HG03097 (cell line): ENCODE data around the gene EXOC4.
"Not testable (repeated sequence)": the region's sequence is repeated elsewhere in the genome, so short reads cannot be mapped to it uniquely, and the experiment has no call there.

Experiments
- ATAC-seq: cut with Tn5 transposase; IDR thresholded peaks from one replicate; pipeline ENCODE4 v1.9.1; 2021; ENCODE audit not compliant: unreplicated experiment, low FRiP score

The EXOC4 gene

DNA sequence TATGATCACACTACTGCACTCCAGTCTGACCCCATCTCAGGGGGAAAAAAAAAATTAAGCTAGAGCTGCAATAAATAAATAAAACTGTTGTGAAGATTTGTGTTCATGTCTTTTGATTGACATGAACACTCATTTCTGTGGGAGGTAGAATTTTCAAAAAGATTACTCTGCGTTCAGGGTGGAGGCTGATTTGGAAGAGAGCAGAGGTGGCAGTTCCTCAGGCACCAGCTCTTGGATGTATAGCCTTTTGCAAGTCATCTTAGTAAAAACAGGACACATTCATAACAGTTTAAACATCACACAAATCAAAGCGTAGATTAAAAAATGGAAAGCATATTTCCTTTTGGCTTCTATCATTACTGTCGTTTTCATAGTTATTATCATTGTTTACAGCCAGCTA lies 630.7 kb downstream of the EXOC4 start:
- no peak for ATAC-seq

DNA sequence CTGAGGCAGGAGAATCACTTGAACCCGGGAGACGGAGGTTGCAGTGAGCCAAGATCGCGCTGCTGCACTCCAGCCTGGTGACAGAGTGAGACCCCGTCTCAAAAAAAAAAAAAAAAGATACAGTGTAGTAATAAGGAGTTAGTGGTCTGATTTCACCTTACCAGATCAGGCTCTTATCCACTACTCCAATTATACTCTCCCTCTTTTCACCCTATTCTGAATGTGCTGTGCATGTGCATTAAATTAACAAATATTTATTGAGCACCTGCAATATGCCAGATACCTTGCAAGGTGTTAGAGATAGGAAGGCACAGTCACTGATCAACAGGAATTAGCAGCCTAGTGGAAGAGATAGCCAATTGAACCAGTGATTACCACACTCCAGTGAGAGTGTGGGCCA lies 632.3 kb downstream of the EXOC4 start:
- no peak for ATAC-seq

DNA sequence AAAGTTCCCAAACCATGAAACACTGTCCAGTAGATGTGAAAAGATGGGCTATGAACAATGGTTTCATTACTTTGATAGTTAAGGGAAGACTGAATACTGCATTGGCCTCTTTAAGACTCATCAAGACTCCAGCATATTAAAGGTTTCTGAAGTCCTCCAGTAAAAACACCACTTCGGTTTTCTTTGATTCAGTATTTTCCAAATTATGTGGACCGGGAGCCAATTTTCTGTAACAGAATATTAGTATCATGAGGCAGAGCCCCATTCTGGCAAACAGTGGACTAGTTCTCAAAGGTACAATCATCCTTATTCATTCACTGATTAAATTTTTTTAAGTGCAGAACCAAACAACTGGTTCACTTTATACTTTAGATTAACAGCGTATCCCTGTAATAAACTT lies 633.2 kb downstream of the EXOC4 start:
- no peak for ATAC-seq

DNA sequence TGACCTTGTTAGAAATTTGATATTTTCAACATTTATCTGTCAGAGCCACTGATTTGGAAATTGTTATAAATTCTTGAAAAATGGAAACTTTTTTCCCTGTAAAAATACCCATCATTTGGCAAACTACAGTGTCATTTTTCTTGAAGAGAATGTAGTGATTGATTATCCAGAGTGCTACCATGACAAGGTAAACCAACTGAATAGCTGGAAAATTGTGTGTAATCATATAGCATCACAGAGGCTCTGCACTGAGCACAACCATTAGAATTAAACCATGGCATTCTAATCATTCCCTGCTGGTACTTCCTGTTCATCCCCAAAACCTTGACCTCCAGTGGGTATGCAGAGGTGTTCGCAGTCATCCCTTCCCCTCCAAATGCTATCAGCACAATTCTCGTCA lies 633.9 kb downstream of the EXOC4 start:
- ATAC-seq, result no peak

DNA sequence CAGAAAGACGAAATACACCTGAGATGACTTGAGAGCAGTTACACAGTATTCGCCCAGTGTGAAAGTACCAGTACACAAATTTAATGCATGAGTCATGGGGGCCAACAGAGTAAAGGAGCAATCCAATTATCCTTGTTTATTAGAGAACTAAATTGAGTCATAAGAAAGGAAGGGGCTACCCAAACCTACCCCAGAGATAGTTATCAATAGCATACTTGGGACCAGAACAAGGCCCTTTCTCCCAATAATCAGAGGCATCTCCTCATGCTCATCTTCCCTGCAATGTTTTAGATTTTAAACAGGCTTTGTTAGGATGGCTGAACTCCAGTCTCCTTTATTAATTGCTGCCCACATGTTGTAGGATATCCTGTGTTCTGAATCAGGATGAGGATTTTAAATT lies 634.6 kb downstream of the EXOC4 start:
- ATAC-seq, result no peak

DNA sequence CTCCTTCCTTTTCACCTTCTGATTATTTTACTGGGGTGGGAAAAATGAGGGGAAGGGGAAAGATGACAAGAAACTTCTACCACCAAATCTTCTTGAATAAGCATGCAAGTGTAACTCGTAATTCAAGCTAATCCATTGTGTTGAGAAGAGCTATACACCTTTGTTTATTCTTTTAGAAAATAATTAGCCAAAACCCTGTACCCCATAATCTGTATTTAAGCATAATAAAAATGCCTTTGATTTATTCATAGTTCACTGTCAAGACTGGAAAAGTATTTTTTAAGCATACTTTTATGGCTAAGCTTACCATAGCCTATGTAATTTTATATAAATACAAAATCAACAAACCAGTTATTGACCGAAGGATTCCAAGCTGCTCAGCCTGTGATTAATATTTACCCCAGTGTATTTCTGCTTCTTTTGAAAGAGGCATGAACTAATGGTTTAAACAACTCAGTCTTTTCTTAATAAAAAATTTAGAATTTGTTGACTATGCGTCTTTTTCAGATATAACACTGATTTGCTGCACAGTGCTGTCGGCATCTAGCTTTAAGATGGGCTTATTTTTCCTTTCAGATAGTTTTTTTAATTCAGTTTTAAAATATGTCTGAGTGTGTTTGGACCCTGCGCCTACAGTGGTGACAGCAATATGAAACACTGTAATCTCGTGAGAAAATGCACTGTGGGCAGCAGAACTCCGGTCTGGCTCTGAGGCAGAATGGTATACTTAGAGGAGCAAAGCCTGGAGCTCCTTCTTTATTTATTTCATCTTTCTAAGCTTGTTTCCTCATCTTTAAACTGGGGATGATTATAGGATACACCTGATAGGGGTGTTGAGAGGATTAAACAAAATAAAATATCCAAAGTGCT lies 635.4 kb downstream of the EXOC4 start:
- ATAC-seq, result no peak

DNA sequence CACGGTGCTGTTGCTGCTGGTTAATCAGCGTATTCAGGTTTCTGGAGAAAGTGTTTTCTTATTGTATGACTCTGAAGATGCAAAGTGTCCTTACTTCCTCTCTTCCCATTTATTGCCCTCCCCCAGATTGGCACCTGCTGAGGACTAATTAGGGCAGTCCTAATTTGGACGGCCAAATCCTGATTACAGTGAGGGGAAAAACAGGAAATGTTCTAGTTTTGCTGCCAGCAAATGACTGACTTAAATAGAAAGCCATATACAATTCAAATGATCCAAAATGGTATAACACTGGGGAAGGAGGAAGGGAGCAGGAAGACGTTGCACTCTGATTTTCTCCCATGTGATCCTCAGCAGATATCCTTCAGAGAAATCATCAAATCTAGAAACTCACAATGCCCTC lies 651.9 kb downstream of the EXOC4 start:
- no peak for ATAC-seq

DNA sequence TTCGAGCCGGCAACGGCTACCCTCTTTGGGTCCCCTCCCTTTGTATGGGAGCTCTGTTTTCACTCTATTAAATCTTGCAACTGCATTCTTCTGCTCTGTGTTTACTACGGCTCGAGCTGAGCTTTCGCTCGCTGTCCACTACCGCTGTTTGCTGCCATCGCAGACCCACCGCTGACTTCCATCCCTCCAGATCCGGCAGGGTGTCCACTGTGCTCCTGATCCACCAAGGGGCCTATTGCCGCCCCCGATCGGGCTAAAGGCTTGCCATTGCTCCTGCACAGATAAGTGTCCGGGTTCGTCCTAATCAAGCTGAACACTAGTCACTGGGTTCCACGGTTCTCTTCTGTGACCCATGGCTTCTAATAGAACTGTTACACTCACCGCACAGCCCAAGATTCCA lies 653.7 kb downstream of the EXOC4 start:
- ATAC-seq, result not testable (repeated sequence)

DNA sequence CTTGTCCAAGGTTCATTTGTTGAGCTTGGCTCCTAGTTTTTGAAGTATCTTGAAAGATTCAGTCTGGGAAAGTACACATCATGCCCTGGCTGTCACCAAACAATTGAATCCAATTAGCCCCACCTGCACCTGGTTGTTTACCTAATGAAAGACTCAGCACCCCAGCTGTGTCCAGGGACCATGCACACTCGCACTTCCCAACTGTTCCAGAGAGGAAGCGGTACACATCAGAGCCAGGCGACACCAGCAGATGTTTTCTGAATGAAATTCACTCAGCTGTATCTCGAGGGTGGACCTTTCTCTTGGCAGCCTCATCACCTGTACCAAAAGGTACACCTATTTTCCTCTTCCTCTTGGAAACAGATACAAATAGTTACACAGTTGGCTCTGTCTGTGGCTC lies 657.9 kb downstream of the EXOC4 start:
- no peak for ATAC-seq

DNA sequence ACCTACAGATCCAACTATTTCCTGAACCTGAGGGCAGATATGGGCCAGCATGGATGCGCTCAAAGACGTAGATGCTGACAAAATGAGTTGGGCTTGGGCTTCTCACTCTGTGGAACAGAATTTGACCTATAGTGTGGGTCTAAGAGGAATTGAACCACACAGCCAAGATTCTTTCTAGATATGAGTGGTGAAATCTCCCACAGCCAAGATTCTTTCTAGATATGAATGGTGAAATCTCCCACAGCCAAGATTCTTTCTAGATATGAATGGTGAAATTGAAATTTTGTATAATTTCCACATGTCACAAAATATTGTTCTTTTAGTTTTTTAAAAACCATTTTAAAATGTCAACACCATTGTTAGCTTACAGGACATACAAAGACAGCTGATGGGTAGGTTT lies 658.8 kb downstream of the EXOC4 start:
- no peak for ATAC-seq

DNA sequence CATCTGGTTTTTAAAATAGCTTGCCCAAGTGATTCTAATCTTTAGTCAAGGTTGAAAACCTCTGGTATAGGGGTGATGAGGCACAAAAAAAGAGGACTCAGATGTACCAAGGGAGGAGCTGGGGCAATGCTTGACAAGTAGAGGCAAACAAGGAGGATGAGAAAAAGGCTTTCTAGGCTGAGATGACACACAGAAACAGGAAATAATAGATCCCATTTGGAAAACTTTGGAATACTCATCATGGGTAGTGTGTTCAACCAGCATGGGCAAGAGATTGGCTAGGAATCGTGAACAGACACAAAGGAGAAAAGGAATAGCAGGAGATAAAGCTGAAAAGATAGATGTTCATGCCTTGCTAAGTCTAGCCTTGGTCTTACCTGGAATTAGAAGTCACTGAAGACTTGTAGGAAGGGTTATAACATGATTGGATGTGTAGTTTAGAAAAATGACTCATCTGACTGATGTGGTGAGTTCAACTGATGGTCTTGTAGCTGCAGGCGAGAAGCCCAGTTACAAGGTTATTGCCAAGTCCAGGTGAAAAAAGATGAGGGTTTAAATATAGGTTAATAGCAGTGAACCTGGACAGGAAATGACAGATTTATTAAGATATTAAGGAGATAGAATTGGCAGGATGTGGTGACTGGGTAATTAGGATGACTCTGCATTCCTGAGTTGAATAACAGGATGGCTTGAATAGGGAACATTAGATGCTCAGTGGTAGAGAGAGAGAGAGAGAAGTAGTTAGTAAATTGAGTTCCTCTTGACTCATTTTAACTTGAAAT lies 660.2 kb downstream of the EXOC4 start:
- ATAC-seq, result no peak

DNA sequence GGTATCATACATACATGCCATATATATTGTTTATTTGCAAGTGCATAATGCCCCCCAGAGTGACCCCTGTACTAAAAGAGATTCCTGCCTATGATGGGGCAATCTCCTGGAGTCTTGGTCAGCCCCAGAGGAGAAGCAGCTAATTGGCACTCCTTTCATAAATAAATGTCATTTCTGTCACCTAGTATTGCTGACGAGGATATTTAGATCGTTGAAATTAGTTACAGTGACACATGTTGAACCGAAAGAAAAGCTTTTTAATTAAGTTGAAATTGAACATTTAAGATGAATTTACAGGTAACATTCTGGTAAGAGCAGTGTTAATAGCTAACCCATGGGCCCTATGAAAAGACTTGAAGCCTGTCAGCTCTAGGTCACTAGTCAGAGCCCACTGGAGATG lies 663.7 kb downstream of the EXOC4 start:
- ATAC-seq, result no peak

DNA sequence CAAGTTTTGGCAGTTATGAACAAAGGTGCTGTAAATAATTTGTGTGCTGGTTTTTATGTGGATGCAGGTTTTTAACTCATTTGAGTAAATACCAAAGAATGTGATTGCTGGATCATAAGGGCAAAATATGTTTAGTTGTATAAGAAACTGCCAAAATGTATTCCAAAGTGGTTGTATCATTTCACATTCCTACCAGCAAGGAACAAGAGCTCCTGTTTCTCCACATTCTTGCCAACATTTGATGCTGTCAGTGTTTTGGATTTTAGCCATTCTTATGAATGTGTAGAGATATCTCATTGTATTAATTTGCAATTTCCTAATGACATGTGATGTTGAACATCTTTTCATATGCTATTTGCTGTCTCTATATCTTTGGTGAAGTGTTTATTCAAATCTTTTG lies 666.9 kb downstream of the EXOC4 start:
- ATAC-seq, result no peak

DNA sequence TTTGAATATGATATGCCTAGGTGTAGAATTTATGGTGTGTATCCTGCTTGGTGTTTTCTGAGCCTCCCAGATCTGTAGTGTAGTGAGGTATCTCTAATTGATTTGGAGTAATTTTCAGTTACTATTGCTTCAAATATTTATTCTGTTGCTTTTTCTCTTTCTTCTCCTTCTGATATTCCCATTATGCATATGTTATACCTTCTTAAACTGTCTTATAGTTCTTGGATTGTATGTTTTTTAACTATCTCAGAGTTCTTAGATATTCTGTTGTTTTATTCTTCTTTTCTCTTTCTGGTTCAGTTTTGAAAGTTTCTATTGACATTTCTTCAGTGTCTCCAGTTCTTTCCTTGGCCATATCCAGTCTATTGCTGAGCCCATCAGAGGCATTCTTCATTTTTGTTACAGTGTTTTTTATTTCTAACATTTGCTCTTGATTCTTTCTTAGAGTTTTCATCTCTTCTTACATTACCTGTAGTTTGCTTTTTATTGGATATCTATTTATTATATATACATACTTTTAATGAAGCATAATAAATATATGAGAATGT lies 668.8 kb downstream of the EXOC4 start:
- ATAC-seq, result no peak

DNA sequence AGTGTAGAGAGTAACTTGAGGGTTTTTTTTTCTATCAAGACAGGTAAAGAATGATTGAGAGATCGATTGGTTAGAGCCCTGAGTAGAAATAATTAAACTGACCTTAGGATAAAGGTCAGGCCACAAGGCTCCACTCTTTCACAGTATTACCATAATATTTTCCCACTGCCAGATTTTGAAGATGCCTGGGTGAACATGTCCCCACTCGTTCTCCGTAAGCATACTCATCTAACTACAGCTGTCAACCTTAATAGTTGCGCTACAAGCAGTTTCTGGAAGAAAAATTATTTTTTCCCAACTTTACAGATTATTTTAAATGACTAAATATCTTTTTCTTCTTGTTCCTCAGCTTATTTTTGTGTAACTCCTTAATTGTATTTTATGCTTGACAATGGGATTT lies 671.1 kb downstream of the EXOC4 start:
- no peak for ATAC-seq

DNA sequence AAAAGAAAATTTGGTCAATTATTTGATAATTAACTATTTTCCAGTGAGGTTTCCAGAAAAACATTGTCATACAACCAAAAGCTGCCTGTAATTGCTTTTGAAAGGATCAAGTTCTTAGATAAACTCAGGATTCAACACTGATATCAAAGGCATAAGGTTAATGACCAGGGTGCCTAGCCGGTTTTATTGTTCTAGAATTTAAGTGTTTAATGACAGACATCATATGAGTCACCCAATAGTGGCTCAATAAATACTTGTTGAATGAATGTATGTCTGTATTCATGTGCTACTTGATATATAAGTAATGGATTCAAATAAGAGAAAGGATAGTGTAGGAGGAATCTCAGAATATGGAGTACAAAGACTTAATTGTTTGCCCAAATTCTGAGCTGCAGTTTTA lies 678.2 kb downstream of the EXOC4 start:
- ATAC-seq, result no peak

DNA sequence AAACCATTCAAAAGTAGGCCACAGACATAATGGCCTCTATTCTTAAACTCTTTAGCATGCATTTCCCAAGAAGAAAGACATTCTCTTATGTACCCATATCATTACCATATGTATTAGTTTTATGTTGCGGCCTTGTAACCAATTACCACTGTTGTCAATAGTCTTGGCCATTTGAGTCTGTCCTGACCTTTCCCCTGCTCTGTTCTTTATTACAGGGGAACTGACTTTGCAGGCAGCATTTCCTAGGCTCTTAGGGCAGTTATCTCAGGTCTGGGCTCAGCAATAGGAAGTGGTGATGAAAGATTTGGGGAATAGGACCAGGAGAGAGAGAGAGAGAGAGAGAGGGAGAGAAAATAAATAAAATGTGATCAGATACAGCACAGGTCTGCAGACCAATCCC lies 679.7 kb downstream of the EXOC4 start:
- no peak for ATAC-seq

DNA sequence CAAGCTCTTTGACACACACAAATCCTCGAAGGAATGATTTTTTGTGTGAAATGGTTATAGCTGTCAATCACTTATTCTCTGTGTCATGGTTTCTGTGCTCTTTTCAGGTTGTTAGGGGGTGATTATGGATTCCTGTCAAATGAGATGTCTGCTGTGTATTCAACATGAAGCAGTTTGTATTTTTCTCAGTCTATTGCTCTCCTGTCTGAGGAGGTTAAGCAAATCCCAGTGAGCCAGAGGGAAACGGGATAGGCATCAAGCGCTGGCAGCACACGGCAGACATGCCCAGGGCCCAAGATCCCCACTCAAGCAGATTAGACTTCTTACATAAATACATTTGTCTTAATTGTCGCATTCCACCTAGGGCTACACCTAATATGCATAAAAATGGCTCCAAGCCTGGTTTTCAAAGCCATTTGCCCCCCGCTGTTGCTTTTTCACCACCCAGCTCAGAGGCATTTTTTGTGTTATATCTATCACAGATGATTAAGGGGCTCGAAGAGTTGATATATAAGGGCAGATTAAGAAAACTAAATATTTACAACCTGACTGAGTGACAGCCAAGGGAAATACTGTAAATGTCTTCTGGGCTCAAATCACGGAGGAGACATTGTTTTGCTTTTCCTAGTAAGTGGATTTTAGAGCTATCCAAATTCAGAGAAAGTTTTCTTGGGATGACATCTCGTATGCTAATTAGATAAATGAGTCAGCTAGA lies 681.5 kb downstream of the EXOC4 start:
- no peak for ATAC-seq

DNA sequence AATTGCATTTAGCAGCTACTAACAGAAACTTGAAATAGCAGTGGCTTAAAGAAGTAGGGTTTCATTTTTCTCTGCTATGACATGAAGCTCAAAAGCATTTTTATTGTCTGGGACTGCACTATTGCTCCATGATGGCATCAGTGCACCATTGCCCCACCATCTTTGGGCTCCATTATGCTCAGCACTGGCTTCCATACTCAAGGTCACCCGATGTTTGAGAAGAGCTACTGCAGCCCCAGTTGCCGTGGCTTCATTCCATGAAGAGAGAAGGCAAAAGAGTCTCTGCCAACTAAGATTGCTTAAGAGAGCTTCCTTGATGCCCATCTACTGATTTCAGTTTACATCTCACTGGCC lies 682.1 kb downstream of the EXOC4 start:
- ATAC-seq, result no peak

DNA sequence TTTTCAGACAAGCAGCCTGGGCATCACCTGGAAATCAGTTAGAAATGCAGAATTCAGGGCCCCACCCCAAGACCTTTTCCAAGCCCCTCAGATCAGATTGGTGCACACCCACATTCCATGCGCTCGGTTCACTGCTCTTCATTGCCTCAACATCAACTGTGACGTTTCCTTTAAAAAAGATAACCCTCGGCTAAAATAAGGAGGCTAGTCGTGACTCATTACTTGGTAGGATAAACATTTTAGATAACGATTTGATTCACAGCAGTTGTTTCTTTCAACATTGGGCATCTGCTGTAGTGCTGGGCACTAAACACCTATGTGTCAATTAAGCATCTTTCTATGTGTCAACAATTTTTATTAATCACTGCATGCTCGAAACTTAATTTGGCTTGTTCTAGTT lies 683.2 kb downstream of the EXOC4 start:
- no peak for ATAC-seq

DNA sequence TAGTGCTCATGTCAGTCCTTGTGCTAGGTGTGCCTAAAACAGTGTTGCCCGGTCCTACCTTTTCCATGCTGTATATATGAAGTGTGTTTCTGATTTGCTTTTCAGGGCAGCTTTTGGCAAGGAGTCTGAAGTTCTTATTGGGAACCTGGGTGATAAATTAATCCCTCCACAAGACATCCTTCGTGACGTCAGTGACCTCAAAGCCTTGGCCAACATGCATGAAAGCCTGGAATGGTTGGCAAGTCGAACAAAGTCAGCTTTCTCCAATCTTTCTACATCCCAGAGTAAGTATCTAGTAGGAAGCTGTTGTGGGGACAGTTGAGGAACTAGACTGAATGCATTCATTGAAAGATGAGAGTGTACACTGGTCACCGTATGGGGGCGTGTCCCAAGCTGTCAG lies 684.9 kb downstream of the EXOC4 start:
- ATAC-seq, result no peak
